Ishikawa (cell line): ENCODE results near the gene FAM168A.

Source experiments
- CEBPB ChIP-seq: IDR thresholded peaks from 2 replicates; pipeline ENCODE4 v1.6.1; 2012
- CREB1 ChIP-seq: IDR thresholded peaks from 2 replicates; pipeline ENCODE4 v1.6.1; 2012; ENCODE audit warnings: low read depth
- EGR1 ChIP-seq: IDR thresholded peaks from 2 replicates; pipeline ENCODE4 v1.6.1; 2012
- EP300 ChIP-seq: IDR thresholded peaks from 2 replicates; pipeline ENCODE4 v1.6.1; 2012; ENCODE audit warnings: borderline replicate concordance
- FOXM1 ChIP-seq: IDR thresholded peaks from 2 replicates; pipeline ENCODE4 v1.6.1; 2012; ENCODE audit warnings: low read depth, borderline replicate concordance
- NFIC ChIP-seq: IDR thresholded peaks from 2 replicates; pipeline ENCODE4 v1.6.1; 2012
- RAD21 ChIP-seq: IDR thresholded peaks from 2 replicates; pipeline ENCODE4 v1.6.1; 2012; ENCODE audit warnings: low read depth
- TAF1 ChIP-seq: IDR thresholded peaks from 2 replicates; pipeline ENCODE4 v1.6.1; 2012; ENCODE audit warnings: low read depth, mild to moderate bottlenecking
- TCF12 ChIP-seq: IDR thresholded peaks from 2 replicates; pipeline ENCODE4 v1.6.1; 2012; ENCODE audit warnings: low read depth
- TEAD4 ChIP-seq: IDR thresholded peaks from 2 replicates; pipeline ENCODE4 v1.6.1; 2012
- YY1 ChIP-seq: IDR thresholded peaks from 2 replicates; pipeline ENCODE4 v1.6.1; 2012; ENCODE audit warnings: low read depth
- ZBTB7A ChIP-seq: IDR thresholded peaks from 2 replicates; pipeline ENCODE4 v1.6.1; 2012; ENCODE audit warnings: low read depth
- TF ChIP-seq, protein P1 (sequence below): IDR thresholded peaks from 2 replicates; pipeline ENCODE4 v1.6.1; 2012
- TF ChIP-seq, protein P2 (sequence below): IDR thresholded peaks from 2 replicates; pipeline ENCODE4 v1.6.1; 2012; ENCODE audit warnings: low read depth, mild to moderate bottlenecking

DNA sequence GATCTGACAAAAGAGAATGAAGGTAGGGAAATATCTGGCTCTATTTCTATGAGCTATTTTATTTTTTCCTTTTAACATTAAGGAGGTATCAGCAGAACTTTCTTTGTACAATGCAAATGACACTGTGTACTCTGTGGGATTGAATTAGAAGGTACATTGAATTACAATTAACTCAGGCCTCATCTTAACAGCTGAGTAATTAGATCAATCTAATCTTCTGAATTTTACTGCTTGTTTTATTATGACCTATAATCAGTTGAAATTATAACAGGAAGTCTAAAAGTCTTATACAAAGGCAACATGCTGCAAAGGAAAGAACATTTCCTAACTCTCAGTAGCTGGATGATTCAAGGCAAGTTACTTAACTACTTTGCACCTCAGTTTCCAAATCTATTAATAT, 151.9 kb downstream of the FAM168A start:
- no peak for TF ChIP-seq EP300
- no peak for TF ChIP-seq RAD21
- TF ChIP-seq, protein P1, sequence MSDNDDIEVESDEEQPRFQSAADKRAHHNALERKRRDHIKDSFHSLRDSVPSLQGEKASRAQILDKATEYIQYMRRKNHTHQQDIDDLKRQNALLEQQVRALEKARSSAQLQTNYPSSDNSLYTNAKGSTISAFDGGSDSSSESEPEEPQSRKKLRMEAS, result no peak
- TF ChIP-seq FOXM1, result no peak
- TF ChIP-seq YY1, result no peak
- no peak for TF ChIP-seq CREB1
- TF ChIP-seq TAF1, result no peak
- TF ChIP-seq, protein P2, sequence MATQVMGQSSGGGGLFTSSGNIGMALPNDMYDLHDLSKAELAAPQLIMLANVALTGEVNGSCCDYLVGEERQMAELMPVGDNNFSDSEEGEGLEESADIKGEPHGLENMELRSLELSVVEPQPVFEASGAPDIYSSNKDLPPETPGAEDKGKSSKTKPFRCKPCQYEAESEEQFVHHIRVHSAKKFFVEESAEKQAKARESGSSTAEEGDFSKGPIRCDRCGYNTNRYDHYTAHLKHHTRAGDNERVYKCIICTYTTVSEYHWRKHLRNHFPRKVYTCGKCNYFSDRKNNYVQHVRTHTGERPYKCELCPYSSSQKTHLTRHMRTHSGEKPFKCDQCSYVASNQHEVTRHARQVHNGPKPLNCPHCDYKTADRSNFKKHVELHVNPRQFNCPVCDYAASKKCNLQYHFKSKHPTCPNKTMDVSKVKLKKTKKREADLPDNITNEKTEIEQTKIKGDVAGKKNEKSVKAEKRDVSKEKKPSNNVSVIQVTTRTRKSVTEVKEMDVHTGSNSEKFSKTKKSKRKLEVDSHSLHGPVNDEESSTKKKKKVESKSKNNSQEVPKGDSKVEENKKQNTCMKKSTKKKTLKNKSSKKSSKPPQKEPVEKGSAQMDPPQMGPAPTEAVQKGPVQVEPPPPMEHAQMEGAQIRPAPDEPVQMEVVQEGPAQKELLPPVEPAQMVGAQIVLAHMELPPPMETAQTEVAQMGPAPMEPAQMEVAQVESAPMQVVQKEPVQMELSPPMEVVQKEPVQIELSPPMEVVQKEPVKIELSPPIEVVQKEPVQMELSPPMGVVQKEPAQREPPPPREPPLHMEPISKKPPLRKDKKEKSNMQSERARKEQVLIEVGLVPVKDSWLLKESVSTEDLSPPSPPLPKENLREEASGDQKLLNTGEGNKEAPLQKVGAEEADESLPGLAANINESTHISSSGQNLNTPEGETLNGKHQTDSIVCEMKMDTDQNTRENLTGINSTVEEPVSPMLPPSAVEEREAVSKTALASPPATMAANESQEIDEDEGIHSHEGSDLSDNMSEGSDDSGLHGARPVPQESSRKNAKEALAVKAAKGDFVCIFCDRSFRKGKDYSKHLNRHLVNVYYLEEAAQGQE, result no peak
- TF ChIP-seq EGR1, result no peak
- TF ChIP-seq TEAD4, result no peak
- no peak for TF ChIP-seq CEBPB
- no peak for TF ChIP-seq NFIC
- TF ChIP-seq TCF12, result no peak
- TF ChIP-seq ZBTB7A, result no peak
